Fibroblast of the aortic adventitia (primary cell): ENCODE measurements around the gene UBE3C. TPM values are rescaled to one million over a fixed set of nuclear protein-coding genes. Genes with fewer than 3 reads are reported as not detected.
A peak's percentile ranks its signal among the peaks of the same experiment; 100 is the strongest.
"Not testable (repeated sequence)": the region's sequence is repeated elsewhere in the genome, so short reads cannot be mapped to it uniquely, and the experiment has no call there.

ENCODE experiments used
- DNase-seq: peaks from one replicate; pipeline ENCODE4 v3.0.0-alpha.2; 2010; ENCODE audit warnings: low read depth
- H3K4me3 ChIP-seq: 2 replicates; pipeline ENCODE4 v1.5.1; 2011; ENCODE audit warnings: low read depth, mild to moderate bottlenecking, control low read depth, low read length, moderate library complexity
- total RNA-seq: library from RNA; depleted of rRNA; stranded (reverse); fragments of >200 nt; gene quantifications from 2 replicates; pipeline ENCODE4 v1.2.3, GENCODE V29; 2012; ENCODE audit warnings: low replicate concordance
- TF ChIP-seq, protein P1 (sequence below): IDR thresholded peaks from 2 replicates; pipeline ENCODE4 v1.5.1; 2011; ENCODE audit warnings: mild to moderate bottlenecking, low read length, control low read depth, inconsistent platforms; ENCODE audit not compliant: insufficient read depth

The UBE3C gene
- total RNA-seq, 1 donor = 81.3 TPM

DNA sequence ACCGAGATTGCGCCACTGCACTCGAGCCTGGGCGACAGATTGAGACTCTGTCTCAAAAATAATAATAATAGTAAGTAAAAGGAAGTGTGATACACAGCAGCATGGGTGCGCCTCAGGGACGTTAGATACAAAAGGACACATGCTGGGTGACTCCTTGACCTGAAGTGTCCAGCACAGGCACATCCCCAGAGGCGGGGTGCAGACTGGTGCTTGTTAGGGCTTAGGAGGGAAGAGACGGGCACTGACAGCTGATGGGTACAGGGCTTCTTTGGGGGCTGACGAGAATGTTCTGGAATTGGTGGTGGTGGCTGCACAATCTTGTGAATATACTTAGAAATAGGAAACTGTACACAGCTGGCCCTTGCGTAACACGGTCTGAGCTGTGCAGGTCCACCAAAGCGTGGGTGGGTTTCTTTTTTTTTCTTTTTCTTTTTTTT is 136.3 kb downstream of the UBE3C start:
- TF ChIP-seq, protein P1, sequence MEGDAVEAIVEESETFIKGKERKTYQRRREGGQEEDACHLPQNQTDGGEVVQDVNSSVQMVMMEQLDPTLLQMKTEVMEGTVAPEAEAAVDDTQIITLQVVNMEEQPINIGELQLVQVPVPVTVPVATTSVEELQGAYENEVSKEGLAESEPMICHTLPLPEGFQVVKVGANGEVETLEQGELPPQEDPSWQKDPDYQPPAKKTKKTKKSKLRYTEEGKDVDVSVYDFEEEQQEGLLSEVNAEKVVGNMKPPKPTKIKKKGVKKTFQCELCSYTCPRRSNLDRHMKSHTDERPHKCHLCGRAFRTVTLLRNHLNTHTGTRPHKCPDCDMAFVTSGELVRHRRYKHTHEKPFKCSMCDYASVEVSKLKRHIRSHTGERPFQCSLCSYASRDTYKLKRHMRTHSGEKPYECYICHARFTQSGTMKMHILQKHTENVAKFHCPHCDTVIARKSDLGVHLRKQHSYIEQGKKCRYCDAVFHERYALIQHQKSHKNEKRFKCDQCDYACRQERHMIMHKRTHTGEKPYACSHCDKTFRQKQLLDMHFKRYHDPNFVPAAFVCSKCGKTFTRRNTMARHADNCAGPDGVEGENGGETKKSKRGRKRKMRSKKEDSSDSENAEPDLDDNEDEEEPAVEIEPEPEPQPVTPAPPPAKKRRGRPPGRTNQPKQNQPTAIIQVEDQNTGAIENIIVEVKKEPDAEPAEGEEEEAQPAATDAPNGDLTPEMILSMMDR = no peak
- no peak overlapping the region for H3K4me3 ChIP-seq
- DNase-seq = no peak

DNA sequence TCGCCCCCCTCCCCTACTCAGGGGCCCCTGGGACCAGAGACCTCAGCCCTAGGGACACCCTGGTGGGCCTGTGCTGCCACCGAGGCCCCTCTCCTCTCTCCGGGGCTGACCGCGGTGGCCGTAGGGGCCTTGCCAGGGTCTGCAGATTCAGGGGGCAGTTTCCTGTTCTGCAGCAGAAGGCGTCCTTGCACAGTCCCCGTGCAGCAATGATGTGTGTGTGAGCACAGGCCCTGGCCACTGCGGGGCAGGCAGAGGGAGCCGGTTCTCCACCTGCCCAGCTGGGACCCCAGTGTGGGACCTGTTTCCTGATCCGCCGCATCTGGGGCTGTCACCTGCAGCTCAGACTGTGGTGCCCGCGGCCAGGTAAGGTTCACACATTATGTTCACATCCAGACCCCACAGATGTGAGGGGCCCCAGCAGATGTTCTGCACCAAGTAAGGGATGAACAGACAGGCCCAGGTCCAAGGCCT is 137.4 kb downstream of the UBE3C start:
- no peak overlapping the region for H3K4me3 ChIP-seq
- DNase-seq = no peak
- TF ChIP-seq, protein P1 = no peak

DNA sequence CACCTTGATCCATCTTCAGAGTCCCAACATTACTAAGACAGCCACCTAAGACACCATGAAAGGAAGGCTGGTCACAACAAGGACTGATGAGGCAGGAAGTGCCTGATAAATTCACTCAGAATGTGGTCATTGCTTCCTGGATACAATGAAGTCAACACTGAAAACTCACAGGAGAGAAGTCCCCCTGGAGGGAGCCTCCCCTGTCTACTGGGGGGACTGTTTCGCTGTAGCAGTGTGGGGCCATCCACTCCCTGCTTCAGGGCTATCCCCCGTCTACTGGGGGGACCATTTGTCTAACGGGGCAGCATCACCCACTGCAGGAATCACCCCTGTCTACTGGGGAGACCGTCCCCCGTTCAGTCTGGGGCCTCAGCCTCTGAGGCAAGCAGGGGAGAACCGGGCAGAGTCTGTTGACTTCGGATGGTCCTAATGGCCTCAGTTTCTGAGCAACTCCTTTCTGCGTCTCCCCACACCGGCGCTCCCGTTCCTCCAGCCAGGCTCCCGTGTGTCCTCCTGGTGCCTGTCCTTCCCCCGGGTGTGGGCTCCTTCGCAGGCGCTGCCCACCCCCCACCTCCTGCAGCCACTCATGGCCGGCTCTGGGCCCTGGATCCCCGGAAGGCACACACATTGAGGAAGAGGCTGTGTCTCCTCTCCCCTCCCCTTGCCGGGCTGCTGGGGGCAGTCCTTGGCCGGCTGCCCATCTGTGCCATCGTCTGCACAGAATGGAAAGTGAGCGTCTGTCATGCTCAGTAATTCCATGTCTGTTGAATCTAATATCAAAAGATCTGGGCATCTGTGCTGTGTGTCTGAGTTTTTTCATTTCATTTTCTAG is 138.2 kb downstream of the UBE3C start:
- TF ChIP-seq, protein P1 = no peak
- no peak for DNase-seq
- H3K4me3 ChIP-seq = no peak overlapping the region

DNA sequence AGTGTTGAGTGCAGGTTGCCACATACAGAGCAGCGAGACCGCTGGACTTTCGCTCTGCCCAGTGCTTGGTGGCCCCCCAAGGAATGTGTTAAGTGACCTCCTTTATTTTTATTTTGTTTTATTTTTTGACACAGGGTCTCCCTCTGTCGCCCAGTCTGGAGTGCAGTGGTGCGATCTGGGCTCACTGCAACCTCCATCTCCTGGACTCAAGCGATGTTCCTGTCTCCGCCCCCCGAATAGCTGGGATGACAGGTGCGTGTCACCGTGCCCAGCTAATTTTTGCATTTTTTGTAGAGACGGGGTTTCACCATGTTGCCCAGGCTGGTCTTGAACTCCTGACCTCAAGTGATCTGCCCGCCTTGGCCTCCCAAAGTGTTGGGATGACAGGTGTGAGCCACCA is 138.8 kb downstream of the UBE3C start:
- not testable (repeated sequence) for DNase-seq, H3K4me3 ChIP-seq

DNA sequence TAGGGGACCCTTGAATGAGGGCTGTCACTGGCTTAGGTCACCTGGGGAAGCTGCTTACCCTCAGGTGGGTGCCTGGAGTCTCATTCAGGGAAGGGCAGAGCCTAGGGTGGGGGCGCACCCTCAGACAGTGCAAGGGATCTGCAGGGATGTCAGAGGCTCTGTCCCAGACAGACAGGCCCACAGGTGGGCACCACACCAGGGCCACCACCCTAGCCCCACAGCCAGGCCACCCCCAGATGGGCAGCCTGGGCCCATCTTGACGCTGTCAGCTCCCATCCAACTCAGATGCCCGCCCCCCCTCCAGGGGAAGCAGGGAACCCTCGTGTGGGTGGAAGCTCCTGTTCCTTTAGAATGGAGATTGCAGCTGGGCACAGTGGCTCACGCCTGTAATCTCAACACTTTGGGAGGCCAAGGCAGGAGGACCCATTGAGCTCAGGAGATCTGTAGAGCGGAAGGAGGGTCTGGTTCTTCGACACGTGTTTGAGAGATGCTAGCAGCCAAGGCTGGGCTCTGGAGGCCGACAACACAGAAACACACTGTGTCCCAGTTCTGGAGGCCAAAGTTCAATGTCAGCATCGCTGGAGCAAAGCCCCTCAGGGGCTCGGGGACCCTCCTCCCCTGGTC is 139.6 kb downstream of the UBE3C start:
- no peak for DNase-seq
- TF ChIP-seq, protein P1 = no peak
- H3K4me3 ChIP-seq = no peak overlapping the region

DNA sequence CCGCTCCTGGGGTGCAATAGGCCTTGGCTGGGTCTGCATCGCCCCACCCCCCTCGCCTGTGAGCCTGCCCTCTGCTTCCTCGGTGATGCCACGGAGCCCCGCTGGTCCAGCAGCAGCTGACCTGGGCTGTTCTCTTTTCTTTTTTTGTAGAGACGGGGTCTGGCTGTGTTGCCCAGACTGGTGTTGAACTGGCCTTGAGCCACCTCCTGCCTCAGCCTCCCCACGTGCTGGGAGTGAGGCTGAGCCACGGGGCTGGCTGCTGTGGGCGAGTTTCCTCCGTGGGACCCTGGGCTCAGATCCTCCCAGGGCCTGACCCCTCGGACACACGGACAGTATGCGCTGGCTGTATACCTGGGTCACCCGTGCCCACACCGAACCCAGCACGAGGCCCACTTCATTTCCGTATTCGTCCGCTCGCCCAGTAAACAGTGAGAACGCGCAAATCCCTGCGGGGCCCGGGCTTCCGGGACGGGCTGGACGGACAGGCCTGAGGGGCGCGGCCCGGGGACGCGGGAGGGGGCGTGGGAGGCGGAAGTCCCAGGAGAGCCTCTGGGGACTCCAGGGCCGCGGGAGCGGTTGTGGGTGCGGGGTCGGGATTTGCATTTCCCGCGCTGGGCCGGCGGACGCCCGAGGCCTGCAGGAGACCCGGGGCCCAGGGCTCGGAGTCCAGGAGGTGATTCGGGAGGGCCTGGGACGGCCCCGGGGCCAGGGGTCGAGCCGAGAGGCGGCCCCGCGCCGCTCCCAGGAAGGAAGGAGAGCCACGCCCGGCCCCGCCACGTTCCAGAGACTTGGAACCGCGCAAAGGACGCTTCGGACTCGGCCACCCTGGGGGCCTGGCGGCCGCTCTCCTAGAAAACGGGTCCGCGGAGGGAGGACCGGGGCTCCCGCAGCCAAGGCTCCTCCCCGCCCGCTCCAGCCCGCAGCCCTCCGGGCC is 140.3 kb downstream of the UBE3C start:
- peak overlapping the region; percentile 38 for H3K4me3 ChIP-seq
- TF ChIP-seq, protein P1 = no peak
- DNase-seq = peak; percentile 2
